Measurements from ENCODE around the gene ZNF516.

ZNF516 gene

DNA sequence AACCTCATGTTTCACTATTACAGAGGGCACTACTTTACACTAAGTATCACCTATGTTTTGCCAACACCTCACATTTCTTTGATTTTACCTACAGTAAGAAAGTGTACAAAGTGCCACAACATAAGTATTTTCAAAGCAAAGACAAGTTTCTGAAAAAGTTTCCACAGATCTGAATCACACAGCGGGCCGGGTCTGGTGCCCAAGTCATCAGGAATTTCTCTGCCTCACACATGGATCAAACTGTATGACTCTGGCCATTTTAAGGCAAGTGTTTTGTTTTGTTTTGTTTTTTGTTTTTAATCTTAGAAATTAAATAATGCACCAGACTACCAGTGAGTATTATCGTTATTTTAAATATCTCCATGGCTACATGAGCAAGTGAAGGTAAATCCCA lies 73.4 kb downstream of the ZNF516 start:
- no peak for DNase-seq

DNA sequence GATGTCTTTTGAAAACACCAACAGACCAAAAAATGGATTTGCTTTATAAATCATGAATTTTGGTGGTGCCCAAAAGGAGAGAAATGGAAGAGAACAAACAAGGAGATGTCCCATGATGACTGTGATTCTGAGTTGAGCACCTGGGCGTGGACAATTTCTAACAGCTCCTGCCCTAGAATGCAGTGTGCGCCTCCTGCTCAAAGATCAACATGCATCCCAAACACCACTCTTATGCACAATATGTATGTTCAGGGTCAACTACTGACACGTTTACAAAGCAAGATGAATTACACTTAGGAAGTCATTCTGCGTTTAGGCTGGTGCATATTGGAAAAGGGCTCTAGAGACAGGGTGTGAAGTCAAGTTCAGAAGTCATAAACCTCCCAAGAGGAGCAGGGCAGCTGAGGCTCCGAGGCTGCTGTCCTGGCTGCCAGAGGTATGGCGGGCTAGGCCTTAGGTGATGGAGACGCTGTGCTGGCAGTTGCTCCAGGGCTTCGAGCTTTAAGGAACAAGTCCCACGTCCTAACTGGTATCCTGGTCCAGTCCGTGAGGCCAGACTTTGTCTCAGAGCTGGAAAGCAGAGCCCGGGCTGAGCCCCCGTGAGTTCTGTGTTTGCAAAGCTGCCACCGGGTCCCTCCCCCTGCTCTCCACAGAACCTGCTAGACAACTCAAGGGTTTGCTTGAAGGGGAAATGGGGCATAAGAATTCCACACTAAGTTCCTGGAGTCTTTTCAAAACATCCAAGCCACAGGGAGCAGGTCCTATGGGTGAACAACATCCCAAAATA lies 74.0 kb downstream of the ZNF516 start:
- DNase-seq = no peak

DNA sequence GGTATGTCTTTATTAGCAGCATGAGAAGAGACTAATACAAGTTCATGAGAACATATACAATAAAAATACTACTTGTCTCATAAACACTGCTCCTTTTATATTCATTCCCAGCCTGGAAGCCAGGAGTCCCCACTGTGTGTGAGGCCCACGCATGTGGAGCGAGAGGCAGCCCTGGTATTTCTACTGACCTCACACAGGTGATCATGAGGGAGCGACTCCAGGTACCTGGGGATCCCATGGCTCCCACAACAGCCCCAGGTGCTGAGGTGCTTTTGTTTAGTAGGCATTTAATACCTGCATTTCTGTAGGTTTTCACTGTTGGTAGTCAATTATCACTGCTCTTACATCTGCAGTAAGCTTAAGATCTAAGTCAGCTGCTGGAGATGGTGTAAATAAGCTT lies 75.2 kb downstream of the ZNF516 start:
- DNase-seq = no peak

DNA sequence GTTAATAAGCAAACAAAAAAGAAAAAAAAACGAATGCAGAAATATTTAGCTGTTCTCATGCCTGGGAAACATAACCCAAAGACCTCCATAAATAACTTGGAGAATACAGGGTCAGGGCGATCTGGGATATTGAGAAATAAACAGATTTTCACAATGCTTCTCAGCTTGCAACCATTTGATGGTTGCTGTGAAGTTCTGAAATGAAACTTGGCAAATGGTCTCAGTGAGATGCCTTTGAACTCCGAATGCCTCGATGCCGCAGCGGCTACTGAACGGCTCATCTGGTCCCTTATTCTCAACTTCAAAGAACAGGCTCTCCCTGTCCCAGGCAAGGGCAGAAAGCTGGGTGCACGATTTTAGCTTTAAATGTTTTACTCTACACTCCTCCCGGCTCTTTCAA lies 78.1 kb downstream of the ZNF516 start:
- peak; percentile 41 for DNase-seq

DNA sequence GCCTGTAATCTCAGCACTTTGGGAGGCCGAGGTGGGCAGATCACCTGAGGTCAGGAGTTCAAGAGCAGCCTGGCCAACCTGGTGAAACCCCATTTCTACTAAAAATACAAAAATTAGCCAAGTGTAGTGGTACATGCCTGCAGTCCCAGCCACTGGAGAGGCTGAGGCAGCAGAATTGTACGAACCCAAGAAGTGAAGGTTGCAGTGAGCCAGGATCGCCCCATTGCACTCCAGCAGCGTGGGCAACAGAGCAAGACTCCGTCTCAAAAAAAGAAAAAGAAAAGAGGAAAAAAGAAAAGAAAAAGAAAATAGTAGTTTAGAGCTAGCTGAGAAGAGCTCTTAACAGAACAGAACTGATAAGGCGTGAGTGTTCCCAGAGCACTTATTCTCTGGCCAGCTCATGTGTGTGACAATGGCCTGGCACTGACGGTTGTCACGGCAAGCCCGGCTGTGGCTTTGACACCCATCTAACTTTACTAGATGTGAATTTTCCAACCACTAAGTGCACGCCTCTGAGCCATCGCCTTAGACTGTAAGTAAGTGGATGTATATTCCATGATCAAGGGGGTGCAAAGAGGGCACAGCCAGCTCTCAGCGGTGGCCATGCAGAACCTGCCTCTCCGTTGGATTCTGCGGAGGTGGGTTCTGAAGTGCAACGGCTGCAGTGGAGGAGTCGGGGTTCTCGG lies 80.0 kb downstream of the ZNF516 start:
- no peak for DNase-seq

DNA sequence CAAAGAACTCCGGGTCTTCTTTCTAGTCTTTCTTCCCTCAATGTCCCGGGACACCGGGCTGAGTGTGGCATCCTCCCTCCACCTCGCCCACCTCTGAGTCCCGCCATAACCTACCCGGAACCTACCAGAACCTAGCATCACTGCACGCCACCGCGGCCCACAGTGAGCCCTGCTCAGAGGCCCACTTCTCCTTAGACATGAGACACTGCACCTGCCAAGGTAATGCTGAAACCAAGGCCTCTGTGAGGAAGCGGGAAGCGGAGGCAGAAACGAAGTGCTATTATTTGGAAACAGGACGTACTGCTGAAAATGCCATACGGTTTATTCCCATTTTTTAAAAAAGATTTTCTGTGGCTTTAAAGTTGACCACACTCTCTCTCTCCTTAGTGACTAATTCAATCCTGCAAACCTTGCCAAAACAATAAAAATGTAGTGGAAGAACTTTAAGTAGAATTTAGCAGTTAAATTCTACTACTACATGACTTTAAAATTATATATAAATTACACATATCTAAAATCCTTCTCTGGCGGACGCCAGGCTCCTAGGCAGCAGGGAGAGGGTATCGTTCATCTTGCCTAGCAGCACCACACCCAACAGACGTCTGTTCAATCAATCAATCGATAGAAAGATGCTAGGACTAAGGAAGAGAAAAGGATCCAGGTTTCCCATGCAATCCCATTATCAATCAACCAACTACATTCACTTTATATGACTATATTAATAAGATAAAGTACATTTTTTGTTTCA lies 82.0 kb downstream of the ZNF516 start:
- no peak for DNase-seq

DNA sequence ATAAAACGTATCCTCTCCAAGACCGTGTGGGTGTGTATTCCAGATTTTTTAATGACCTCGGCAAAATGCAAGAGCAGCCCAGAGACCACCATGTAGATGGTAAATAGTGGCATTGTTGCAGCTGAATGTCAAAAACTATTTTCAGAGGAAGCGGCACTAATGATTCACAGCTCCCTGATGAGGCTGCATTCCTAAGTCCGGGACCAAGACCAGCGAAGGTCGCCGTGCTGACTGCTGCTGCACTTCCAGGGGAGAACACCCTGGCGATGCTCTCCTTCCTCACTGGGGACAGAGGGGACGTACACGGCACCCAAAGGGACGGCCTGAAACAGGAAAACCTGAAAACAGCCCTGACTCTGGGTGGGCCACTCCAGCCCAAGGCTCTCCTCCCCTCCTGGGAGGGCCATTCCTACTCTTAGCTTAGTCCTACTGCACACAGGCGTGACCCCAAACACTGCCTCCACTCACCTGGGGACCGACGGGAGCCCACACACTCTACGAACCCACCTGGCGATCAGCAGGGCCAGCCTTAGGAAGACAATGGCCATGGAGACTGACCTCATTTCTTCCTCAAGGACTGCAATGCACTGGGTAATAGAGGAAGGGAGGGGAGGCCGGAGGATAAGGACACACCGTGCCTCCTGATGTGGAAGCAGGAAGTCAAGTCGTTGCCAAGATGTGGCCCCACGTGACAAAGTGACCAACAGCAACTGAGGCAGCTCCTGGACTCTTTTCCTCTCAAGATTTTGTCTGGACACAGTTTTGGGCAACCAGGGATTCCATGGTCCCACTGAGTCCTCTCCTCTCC lies 82.8 kb downstream of the ZNF516 start:
- no peak for DNase-seq

DNA sequence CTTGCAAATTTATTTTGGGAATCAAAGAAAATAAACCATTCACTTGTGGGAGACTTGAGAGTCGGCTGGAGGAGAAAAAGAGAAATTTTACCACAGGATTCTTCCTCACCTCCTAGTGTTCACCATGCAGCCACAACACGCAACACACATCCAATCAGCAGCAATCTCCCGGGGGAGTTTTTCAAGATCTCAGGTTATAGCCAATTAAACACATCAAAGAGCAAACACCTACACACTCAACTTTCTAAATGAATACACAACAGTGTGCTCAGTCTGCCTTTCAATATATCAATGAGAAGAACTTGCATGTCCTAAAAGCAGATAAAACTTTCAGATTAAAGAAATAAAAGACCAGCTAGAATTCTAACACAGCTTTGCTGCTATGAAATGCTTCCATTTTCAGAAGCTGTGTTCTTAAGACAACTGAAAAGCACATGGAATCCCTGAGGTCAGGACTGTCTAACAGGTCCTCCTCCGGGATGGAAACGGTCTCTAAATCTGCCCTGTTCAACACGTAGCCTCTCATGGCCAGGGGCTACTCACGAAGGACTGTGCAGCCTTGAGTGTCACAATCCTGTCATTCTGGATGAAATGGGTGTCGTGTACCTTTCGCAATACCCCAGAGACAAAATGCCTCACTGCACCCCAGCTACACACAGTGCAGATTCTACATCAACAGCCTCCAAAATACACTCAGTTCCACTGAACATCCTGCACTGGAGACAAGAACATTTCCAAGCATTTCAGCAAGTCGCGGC lies 84.2 kb downstream of the ZNF516 start:
- DNase-seq = no peak

DNA sequence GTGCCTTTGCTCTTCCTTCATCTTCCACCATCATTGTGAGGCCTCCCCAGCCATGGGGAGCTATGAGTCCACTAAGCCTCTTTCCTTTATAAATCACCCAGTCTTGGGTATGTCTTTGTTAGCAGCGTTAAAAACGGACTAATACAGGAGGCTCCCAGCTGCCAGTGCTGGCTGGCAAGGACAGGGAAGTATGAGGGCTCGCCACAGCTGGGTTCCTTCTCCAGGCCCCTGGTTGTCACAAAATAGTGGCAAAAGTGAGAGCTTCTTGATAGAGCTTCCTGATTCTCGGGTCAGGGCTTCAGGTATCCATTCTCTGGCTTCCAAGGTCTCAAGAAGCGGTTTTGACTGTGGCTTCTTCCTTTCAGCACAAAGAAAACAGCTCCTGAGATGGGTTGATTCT lies 85.0 kb downstream of the ZNF516 start:
- no peak for DNase-seq

DNA sequence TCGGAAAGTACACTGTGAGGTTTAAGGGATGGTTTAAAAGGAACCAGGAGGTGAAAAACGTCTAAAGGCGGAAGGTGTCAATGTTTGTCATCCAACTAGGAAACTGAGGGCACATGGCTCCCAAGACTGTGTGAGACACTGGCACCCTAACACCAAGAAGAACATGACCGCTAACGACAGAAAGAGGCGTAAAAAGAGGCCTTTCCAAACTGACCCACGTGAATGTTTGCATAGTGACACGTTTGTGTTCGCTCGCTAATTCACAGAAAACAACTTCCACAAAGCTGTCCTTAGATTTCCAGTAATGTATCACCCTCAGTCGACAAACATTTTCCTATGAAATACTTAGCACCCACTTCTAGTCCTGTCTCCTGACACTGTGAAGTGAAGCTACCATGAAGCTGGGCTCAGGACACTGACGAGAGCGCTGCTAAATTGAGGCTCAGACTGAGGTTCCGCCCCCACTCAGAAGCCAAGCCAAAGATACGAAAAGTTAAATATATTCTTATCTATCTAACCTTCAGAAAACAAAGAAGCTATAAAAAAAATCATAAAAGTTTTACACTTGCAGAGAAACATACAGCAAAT lies 86.5 kb downstream of the ZNF516 start:
- no peak for DNase-seq

DNA sequence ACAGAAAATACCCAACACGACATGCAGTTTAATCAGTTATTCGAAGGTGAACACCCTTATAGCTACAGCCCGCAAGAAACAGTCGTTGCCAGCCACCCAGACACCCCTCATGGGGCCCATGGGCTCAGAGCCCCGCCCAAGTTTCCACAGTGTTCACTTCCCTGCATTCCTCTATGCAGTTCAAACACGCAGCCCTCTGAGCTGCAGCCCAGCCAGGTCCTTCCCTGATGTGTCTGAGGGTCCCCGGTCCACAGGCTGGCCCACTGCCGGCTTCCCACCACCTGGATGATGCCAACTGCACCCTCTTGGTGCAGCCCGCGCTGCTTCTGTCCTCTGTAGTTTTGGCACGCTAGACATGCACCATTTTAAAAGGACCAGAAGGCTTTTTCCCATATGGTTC lies 87.4 kb downstream of the ZNF516 start:
- no peak for DNase-seq

DNA sequence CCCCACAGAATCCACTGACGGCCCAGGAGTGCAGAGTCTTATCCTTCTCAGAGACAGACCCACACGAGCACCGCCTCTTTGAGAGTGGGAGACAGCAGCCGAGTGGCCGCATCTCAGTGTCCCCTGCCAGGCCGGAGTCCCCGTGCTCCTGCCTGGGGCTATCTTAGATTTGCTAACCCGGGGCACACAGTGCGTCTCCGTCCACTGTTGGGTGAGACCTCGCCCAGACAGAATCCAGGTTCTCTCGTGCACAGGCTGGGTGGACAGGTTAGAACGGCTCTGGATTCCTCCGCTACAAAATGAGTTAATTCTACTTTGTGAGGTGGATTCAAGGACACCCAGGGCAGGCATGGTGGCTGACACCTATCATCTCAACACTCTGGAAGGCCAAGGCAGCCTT lies 88.3 kb downstream of the ZNF516 start:
- no peak for DNase-seq

DNA sequence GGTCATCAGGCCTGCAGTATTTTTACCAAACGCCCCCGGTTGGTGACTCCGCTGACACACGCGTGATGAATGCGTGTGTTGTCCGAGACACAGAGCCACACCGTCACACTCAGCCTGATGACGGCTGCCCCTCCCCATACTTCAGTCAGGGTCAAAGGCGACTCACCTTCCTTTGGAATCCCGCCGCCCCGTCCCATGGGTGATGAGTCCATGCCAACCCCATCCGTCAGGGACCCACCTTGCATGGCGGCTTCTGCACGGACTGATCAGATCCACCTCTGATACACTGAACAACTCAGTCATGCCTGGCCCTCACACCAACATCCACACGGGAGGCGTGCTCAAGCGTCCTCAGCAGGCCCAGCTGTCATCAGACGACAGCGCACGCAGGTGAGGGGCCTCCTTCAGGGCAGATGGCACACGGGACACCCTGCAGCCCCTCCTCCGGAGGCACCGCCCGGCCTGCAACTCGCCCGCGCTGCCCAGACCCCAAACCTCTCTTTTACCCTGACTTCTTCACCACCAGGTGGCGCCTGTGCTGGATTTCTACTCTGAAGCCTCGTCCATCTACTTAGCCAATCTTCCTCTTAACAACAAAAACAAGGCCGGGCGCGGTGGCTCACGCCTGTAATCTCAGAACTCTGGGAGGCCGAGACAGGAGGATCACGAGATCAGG lies 89.2 kb downstream of the ZNF516 start:
- peak; percentile 58 for DNase-seq

DNA sequence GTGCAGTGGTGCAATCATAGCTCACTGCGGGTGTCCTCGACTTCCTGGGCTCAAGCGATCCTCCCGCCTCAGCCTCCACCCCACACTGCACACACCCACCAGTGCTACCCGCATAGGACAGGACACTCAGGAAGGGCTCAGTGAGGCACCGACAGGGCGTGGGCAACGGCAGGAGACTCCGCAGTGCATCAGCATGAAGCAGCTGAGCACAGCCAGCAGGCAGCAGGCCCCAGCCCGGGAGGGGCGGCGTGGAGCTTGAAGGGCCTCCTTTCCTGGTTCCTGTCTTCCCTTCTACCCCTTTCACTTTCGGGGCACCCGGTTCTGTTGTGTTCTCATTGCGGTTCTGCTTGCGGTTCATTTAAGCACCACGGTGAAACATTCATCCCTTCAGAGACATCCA lies 89.8 kb downstream of the ZNF516 start:
- DNase-seq = no peak

DNA sequence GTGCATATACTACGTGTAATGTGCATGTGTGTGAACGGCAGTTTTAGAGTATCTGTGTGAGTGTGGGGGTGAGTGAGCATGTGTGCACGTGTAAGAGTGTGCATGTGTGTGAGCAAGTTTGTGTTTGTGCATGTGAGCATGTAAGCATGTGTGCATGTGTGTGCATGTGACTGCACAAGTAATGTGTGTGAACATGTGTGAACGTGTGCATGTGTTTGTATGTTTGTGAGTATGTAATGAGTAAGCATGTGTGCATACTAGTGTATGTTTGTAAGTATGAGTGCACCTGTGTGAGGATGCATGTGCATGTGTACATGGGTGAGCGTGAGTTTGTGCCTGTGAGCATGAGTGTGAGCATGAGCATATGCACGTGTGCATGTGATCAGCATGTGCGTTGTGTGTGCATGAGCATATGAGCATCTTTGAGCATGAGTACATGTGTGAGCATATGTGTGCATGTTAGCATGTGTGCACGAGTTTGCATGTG lies 90.7 kb downstream of the ZNF516 start:
- DNase-seq = no peak

DNA sequence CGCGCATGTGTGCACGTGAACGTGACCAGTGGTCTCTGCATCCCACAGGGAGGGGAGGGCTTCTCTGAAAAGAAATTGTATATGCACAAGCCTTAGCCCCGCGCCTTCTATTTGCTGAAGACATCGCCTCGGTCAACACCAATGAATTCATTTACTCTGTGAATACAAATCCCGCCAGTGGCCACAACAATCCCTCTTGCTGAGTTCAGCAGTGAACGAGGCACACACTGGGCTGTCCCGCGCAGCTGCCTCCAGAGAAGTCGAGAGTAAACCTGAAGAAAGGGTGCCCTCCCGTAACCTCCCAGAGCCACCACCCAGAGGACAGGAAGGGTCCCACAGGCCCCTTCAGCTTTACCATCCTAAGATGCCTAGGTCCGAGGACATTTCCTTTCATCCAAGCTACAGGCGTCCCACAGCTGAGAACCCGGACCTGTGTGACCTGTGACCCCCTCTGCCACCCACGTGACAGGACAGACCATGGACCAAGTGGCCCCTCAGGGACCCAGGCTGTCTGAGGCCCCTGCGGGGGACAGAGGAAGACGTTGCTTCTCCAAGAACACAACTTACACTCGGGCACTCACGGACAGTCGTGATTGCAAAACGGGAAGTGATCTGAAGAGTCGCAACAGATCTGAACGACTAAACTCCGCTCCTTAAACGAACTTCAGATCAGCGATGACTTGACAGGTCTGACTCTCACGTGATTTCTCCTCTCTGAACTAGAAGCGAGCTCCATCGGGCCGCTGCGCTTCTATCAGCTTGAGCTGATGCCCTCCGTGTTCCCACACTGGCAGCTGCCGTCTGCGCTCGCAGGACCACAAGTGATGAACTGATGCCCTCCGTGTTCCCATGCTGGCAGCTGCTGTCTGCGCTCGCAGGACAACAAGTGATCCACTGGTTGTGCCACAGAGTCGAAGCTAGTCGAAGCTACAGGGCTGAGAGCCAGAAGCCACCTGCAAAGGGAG lies 92.7 kb downstream of the ZNF516 start:
- DNase-seq = no peak

DNA sequence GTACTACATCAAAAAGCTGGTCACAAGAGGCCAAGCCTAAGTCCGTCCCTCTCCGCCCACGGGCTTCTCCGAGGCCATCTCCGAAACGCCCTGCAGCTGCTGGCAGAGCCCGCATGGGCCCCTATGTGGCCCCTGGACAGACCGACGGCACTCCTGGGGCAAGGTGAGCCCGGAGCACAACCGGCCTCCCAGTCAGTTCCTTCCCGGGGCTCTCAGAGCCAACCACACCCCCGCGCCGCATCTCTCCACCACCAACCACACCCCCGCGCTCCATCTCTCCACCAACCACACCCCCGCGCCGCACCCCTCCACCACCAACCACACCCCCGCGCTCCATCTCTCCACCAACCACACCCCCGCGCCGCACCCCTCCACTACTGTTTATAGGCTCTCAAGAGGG lies 93.5 kb downstream of the ZNF516 start:
- no peak for DNase-seq

DNA sequence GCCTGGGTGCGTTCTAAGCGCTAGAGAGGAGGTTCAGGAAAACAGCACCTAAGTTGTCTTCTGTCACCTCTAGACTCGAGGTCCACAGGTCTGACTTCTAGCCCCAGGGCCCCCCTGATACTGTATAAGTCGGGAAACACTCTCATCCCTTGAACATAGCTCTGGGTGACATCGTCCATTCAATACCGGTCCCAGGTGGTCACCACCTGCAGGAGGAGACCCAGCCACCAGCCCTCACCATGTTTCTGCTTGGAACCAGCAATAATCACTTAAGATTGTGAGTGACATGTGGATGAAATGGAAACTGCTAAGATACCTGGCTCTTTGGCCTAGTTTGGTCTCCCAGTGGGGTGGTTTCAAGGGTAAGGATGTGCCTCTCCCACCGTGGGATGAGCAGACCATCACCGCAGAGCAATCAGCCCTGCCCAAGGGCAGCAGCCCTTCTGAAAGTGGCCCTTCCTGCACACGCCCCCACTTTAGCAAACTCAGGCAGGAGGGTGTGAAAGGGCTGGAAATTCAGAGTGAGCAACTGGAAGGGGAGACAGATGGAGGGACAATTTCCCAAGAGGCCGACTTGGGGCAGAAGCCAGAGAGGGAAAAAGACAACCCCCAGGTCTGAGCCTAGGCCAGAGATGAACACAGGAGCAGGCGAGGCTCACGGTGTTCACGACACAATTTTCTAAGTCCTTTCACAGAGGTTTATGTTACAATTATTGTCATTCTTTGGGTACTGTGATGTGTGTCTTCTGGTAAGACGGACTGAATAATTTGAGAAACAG lies 95.2 kb downstream of the ZNF516 start:
- DNase-seq = no peak

Data from right kidney (tissue), 1 donor.